SK-N-MC (cell line): ENCODE results near the gene PAK5.

ENCODE experiments used
- EZH2 ChIP-seq: fragments of 200-600 bp; sonication (generic); IDR thresholded peaks from one replicate; pipeline ENCODE4 v1.6.1; 2017; ENCODE audit warnings: antibody characterized with exemption
- POLR2AphosphoS5 ChIP-seq: IDR thresholded peaks from 2 replicates; pipeline ENCODE4 v1.6.1; 2012; ENCODE audit warnings: mild to moderate bottlenecking, low read depth, low read length, borderline replicate concordance

GRCh38 chr20:9677100-9677623 lies 161.7 kb downstream of the PAK5 start:
- TF ChIP-seq POLR2AphosphoS5 (no peak), EZH2 (no peak)
